GM23248 (cell line): Measurements from ENCODE around the gene MALT1.

Experiments
- EZH2 ChIP-seq: fragments of 200-600 bp; sonication (generic); IDR thresholded peaks from 2 replicates; pipeline ENCODE4 v1.6.1; 2018; ENCODE audit warnings: antibody characterized with exemption, mild to moderate bottlenecking; ENCODE audit not compliant: insufficient read depth, poor library complexity, severe bottlenecking
- EZH2phosphoT487 ChIP-seq: fragments of 200-600 bp; sonication (generic); IDR thresholded peaks from 2 replicates; pipeline ENCODE4 v1.6.1; 2018; ENCODE audit warnings: antibody characterized with exemption, moderate library complexity, mild to moderate bottlenecking, low read depth; ENCODE audit not compliant: insufficient read depth

GRCh38 chr18:58670404-58671110 lies 708 bp upstream of the MALT1 start:
- TF ChIP-seq EZH2phosphoT487 (no peak), EZH2 (no peak)
